GM12801 (cell line): Measurements from ENCODE around the gene ZBTB5.

Experiments used
- CTCF ChIP-seq: IDR thresholded peaks from one replicate; pipeline ENCODE4 v1.5.1; 2011; ENCODE audit warnings: control low read depth; ENCODE audit not compliant: insufficient read length; ENCODE audit errors: extremely low read depth

The ZBTB5 gene

DNA sequence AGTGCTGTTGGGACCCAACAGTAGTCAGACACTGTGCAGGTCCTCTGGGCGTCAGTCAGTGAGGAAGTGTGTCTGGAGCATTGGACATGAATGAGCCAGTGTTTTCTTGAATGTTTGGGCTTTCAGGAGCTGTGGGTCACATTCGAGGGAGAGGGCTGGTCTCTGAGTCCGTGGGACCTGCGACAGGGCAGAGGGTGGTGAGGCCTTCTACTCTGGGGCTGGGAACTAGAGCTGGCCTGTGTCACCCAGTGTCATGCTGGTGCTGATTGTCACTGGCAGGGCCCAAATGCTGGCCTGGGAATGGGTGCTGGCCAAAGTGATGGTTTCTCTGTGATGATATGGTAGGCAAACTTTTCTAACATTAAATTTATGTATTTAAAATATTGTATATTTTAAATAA, 30.8 kb upstream of the ZBTB5 start:
- no peak for TF ChIP-seq CTCF

GRCh38 chr9:37495571-37495970, 30.3 kb upstream of the ZBTB5 start:
- TF ChIP-seq CTCF = no peak

DNA sequence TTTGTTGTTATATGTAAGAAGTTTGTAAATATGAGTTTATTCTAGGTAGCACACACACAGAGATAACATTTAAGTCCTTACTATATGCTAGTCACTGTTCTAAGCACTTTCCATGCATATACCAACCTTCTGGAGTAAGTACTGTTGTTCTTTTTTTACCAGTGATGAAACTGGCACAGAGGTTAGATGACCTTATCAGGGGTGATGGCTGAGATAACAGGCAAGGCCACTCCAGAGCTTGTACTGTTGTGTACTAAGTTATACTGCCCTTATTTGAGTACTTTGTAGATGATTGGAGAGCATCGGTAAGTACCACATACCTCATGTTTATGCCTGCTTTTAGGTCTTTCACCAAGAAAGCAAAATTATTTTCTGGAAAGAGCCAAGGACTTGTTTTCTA, 26.7 kb upstream of the ZBTB5 start:
- no peak for TF ChIP-seq CTCF

GRCh38 chr9:37486616-37487548, 21.6 kb upstream of the ZBTB5 start:
- TF ChIP-seq CTCF = no peak

GRCh38 chr9:37486256-37486615, 21.0 kb upstream of the ZBTB5 start:
- TF ChIP-seq CTCF = no peak

- no peak for TF ChIP-seq CTCF
These were observed 20.4 kb upstream of the ZBTB5 start, which contains the start of gene POLR1E for GRCh38 chr9:37485389-37486255. TSS of gene POLR1E (plus strand) at chr9:37485948. CDS start at chr9:37486048, 100 bp downstream.

DNA sequence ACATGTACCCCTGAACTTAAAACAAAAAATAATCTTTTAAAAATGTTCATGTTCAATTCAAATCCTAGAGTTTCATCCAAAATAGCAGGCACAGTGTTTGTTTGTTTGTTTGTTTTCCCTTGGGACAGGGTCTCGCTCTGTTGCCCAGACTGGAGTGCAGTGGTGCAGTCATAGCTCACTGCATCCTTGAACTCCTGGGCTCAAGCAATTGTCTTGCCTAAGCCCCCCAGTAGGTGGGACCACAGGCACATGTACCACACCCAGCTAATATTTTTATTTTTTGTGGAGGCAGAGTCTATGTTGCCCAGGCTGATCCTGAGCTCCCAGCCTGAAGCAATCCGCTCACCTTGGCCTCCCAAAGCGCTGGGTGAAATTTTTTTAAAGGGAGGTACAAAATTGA, 15.5 kb upstream of the ZBTB5 start:
- TF ChIP-seq CTCF = no peak
